H1 (cell line): ENCODE results near the gene TMEM154. TPM values are rescaled to one million over a fixed set of nuclear protein-coding genes. Genes with fewer than 3 reads are reported as not detected.

Experiments used
- POLR2AphosphoS5 ChIP-seq: IDR thresholded peaks from 2 replicates; pipeline ENCODE4 v1.6.1; 2011; ENCODE audit warnings: low read depth, low read length
- polyA plus RNA-seq, 7 experiments: library from polyadenylated mRNA; depleted of rRNA in 3 of 7; stranded (reverse) in 5 of 7; unstranded in 2 of 7; fragments of >200 nt in 5 of 7; fragments of 200-250 nt in 2 of 7; gene quantifications; 1 replicate in 5 of 7; 2 replicates in 1 of 7; 4 replicates in 1 of 7; pipeline versions ENCODE4 v1.2.1 to v1.2.3, GENCODE V29; 2011 to 2013; ENCODE audit warnings: missing spikeins in 2 of 7, mixed read lengths in 2 of 7
- total RNA-seq: library from RNA; stranded (reverse); fragmentation: NEBNext Ultra II Directional; extraction: Animal tissue kit (Norgen Biotek cat#: 25700); gene quantifications from 2 replicates; pipeline ENCODE4 v1.2.1, GENCODE V29; 2021

The TMEM154 gene
- total and polyA plus RNA-seq, 2 of the 8 experiments (the other 6 are each of a cell fraction or from before 2014, with no cell fraction given), result 0.33 to 1.2 TPM

GRCh38 chr4:152598454-152598853 lies 81.3 kb downstream of the TMEM154 start (continued):
- no peak for TF ChIP-seq POLR2AphosphoS5
